Activated gamma-delta T cell treated with anti-CD3 and anti-CD28 coated beads, Interleukin-2, amount 50 U/mL, for 16 hours (primary cell): ENCODE results near the gene COL23A1.

Experiments
- DNase-seq: peaks from one replicate; pipeline ENCODE4 v3.0.0-alpha.2; 2020; ENCODE audit warnings: low read depth

The COL23A1 gene

GRCh38 chr5:178531786-178532185 lies 58.4 kb downstream of the COL23A1 start:
- no peak for DNase-seq

- no peak for DNase-seq
Measured at GRCh38 chr5:178530526-178530925, 59.7 kb downstream of the COL23A1 start.

- DNase-seq: no peak
Measured at GRCh38 chr5:178529080-178529479, 61.1 kb downstream of the COL23A1 start.

- no peak for DNase-seq
Measured at GRCh38 chr5:178527458-178528307, 62.5 kb downstream of the COL23A1 start.

GRCh38 chr5:178526773-178527457 lies 63.3 kb downstream of the COL23A1 start:
- DNase-seq: no peak

GRCh38 chr5:178525906-178526732 lies 64.1 kb downstream of the COL23A1 start:
- DNase-seq: no peak

- no peak for DNase-seq
Measured at GRCh38 chr5:178524093-178524882, 65.9 kb downstream of the COL23A1 start.

GRCh38 chr5:178522361-178522760 lies 67.8 kb downstream of the COL23A1 start:
- DNase-seq: no peak

- no peak for DNase-seq
Measured at GRCh38 chr5:178520851-178521250, 69.3 kb downstream of the COL23A1 start.

- no peak for DNase-seq
Measured at GRCh38 chr5:178519804-178520203, 70.4 kb downstream of the COL23A1 start.

GRCh38 chr5:178519155-178519554 lies 71.0 kb downstream of the COL23A1 start:
- no peak for DNase-seq

GRCh38 chr5:178516504-178517235 lies 73.5 kb downstream of the COL23A1 start:
- DNase-seq: no peak

GRCh38 chr5:178515776-178516503 lies 74.3 kb downstream of the COL23A1 start:
- DNase-seq: no peak

- no peak for DNase-seq
Measured at GRCh38 chr5:178514851-178515418, 75.3 kb downstream of the COL23A1 start.

- no peak for DNase-seq
Measured at GRCh38 chr5:178511172-178511571, 79.0 kb downstream of the COL23A1 start.

GRCh38 chr5:178509491-178510057 lies 80.6 kb downstream of the COL23A1 start:
- DNase-seq: no peak

- DNase-seq: no peak
Measured at GRCh38 chr5:178507151-178507932, 82.9 kb downstream of the COL23A1 start.

- DNase-seq: no peak
Measured at GRCh38 chr5:178505639-178506407, 84.4 kb downstream of the COL23A1 start.
